Stimulated activated CD4-positive, alpha-beta T cell treated with anti-CD3 and anti-CD28 coated beads, Interleukin-4, amount 100 ng/mL, for 24 hours (primary cell): ENCODE results near the gene GEMIN5.
"Not testable (repeated sequence)": the region's sequence is repeated elsewhere in the genome, so short reads cannot be mapped to it uniquely, and the experiment has no call there.

Experiments
- DNase-seq: peaks from one replicate; pipeline ENCODE4 v3.0.0-alpha.2; 2020

GEMIN5 gene

GRCh38 chr5:154937718-154938466 is at the start of gene GEMIN5:
GEMIN5 (minus strand) TSS chr5:154938211; CDS start chr5:154938133, 78 bp downstream.
- peak; percentile 86 for DNase-seq

- no peak for DNase-seq
Observed at GRCh38 chr5:154986151-154986550, 48.1 kb upstream of the GEMIN5 start.

GRCh38 chr5:154984946-154985516 is 47.0 kb upstream of the GEMIN5 start:
- no peak for DNase-seq

- DNase-seq, result not testable (repeated sequence)
Observed at GRCh38 chr5:154978294-154978693, 40.3 kb upstream of the GEMIN5 start.

- DNase-seq, result no peak
Observed at GRCh38 chr5:154977409-154977808, 39.4 kb upstream of the GEMIN5 start.

- DNase-seq, result not testable (repeated sequence)
Observed at GRCh38 chr5:154976082-154976481, 38.1 kb upstream of the GEMIN5 start.

- no peak for DNase-seq
Observed at GRCh38 chr5:154972476-154973080, 34.6 kb upstream of the GEMIN5 start.

GRCh38 chr5:154971501-154971900 is 33.5 kb upstream of the GEMIN5 start:
- no peak for DNase-seq

- DNase-seq, result no peak
Observed at GRCh38 chr5:154970759-154971158, 32.7 kb upstream of the GEMIN5 start.

- no peak for DNase-seq
Observed at GRCh38 chr5:154968953-154969352, 30.9 kb upstream of the GEMIN5 start.

- no peak for DNase-seq
Observed at GRCh38 chr5:154967421-154968024, 29.5 kb upstream of the GEMIN5 start.

- no peak for DNase-seq
Observed at GRCh38 chr5:154966874-154967273, 28.9 kb upstream of the GEMIN5 start.

GRCh38 chr5:154966081-154966841 is 28.2 kb upstream of the GEMIN5 start:
- DNase-seq, result no peak

- no peak for DNase-seq
Observed at GRCh38 chr5:154962494-154962893, 24.5 kb upstream of the GEMIN5 start.

GRCh38 chr5:154956712-154957111 is 18.7 kb upstream of the GEMIN5 start:
- DNase-seq, result no peak

- DNase-seq, result no peak
Observed at GRCh38 chr5:154949781-154950180, 11.8 kb upstream of the GEMIN5 start.

- DNase-seq, result no peak
Observed at GRCh38 chr5:154948313-154948712, 10.3 kb upstream of the GEMIN5 start.

GRCh38 chr5:154947778-154948177 is 9.8 kb upstream of the GEMIN5 start:
- no peak for DNase-seq

GRCh38 chr5:154945695-154946301 is 7.8 kb upstream of the GEMIN5 start:
- no peak for DNase-seq

GRCh38 chr5:154944716-154945115 is 6.7 kb upstream of the GEMIN5 start:
- DNase-seq, result no peak

- DNase-seq, result no peak
Observed at GRCh38 chr5:154943527-154943926, 5.5 kb upstream of the GEMIN5 start.

GRCh38 chr5:154940772-154941620 is 3.0 kb upstream of the GEMIN5 start, which contains the start of gene MRPL22:
MRPL22 (plus strand) TSS chr5:154941073; CDS start chr5:154941111, 38 bp downstream.
- peak; percentile 97 for DNase-seq
